IMR-90 (cell line): ENCODE measurements around the gene SDCCAG8. TPM values are rescaled to one million over a fixed set of nuclear protein-coding genes. Genes with fewer than 3 reads are reported as not detected.

ENCODE experiments used
- ATAC-seq: fragments of 200-7000 bp; cut with Tn5 transposase; 2 replicates; pipeline ENCODE4 v1.9.1; 2020; ENCODE audit warnings: low read depth, mild to moderate bottlenecking, moderate library complexity
- BruUV-seq: library from RNA; stranded (reverse); fragments of 400-500 nt; replicated peaks from 2 replicates; lab custom pipeline; 2021; lab: Mats Ljungman, UMichigan
- CTCF ChIA-PET: fragments of 300-600 bp; formaldehyde crosslinking; extraction: SDS; loops from one replicate; lab custom pipeline; 2021; ENCODE audit warnings: antibody characterized with exemption; lab: Yijun Ruan, JAX
- POLR2A ChIA-PET: fragments of 300-600 bp; sonication (Branson Sonifier 250); formaldehyde crosslinking; loops from one replicate; lab custom pipeline; 2022; ENCODE audit warnings: antibody characterized with exemption; ENCODE audit not compliant: unreplicated experiment; lab: Charles Lee
- DNase-seq: peaks from one replicate; pipeline ENCODE4 v3.0.0; 2013
- H2AFZ ChIP-seq: replicated peaks from 2 replicates; pipeline ENCODE3; 2013; ENCODE audit warnings: low read length, mild to moderate bottlenecking; ENCODE audit not compliant: poor library complexity
- H2AK5ac ChIP-seq: 2 replicates; pipeline ENCODE4 v1.6.1; 2013; ENCODE audit warnings: low read depth, low read length, inconsistent platforms
- H2AK9ac ChIP-seq: replicated peaks from 2 replicates; pipeline ENCODE3; 2013; ENCODE audit warnings: mild to moderate bottlenecking, low read depth, low read length, moderate library complexity; ENCODE audit not compliant: poor library complexity
- H2BK120ac ChIP-seq: 2 replicates; pipeline ENCODE4 v1.6.1; 2013; ENCODE audit warnings: low read depth, low read length, inconsistent platforms
- H2BK15ac ChIP-seq: 3 replicates; pipeline ENCODE4 v1.6.1; 2013; ENCODE audit warnings: low read depth, low read length, inconsistent platforms
- H2BK20ac ChIP-seq: 2 replicates; pipeline ENCODE4 v1.6.1; 2013; ENCODE audit warnings: low read depth, mild to moderate bottlenecking, inconsistent platforms, low read length, moderate library complexity
- H2BK5ac ChIP-seq: 2 replicates; pipeline ENCODE4 v1.6.1; 2013; ENCODE audit warnings: mild to moderate bottlenecking, low read depth, low read length, inconsistent platforms; ENCODE audit not compliant: poor library complexity, severe bottlenecking
- H3K14ac ChIP-seq: replicated peaks from 2 replicates; pipeline ENCODE4 v1.6.1; 2013; ENCODE audit warnings: low read depth, low read length, inconsistent platforms
- H3K18ac ChIP-seq: 2 replicates; pipeline ENCODE4 v1.6.1; 2013; ENCODE audit warnings: low read depth, low read length, control low read depth
- H3K23ac ChIP-seq: 2 replicates; pipeline ENCODE4 v1.6.1; 2013; ENCODE audit warnings: low read depth, low read length, inconsistent platforms
- H3K27ac ChIP-seq: 2 replicates; pipeline ENCODE4 v1.5.1; 2013; ENCODE audit warnings: mild to moderate bottlenecking, control low read depth, low read length; ENCODE audit not compliant: insufficient read depth
- H3K27me3 ChIP-seq: 2 replicates; pipeline ENCODE4 v1.6.1; 2013; ENCODE audit warnings: low read length; ENCODE audit not compliant: control insufficient read depth, insufficient read depth
- H3K36me3 ChIP-seq: 2 replicates; pipeline ENCODE4 v1.6.1; 2013; ENCODE audit warnings: low read length, mixed read lengths; ENCODE audit not compliant: control insufficient read depth, insufficient read depth
- H3K4ac ChIP-seq: 2 replicates; pipeline ENCODE4 v1.6.1; 2013; ENCODE audit warnings: low read depth, low read length, inconsistent platforms
- H3K4me1 ChIP-seq: 2 replicates; pipeline ENCODE4 v1.6.1; 2013; ENCODE audit warnings: low read length, mixed read lengths; ENCODE audit not compliant: control insufficient read depth, insufficient read depth
- H3K4me2 ChIP-seq: 2 replicates; pipeline ENCODE4 v1.6.1; 2013; ENCODE audit warnings: low read depth, mild to moderate bottlenecking, control low read depth, low read length, moderate library complexity
- H3K4me3 ChIP-seq: 2 replicates; pipeline ENCODE4 v1.5.1; 2013; ENCODE audit warnings: low read depth, mild to moderate bottlenecking, control low read depth, low read length, moderate library complexity; ENCODE audit not compliant: insufficient read depth
- H3K56ac ChIP-seq: 2 replicates; pipeline ENCODE4 v1.6.1; 2013; ENCODE audit warnings: low read length, inconsistent platforms; ENCODE audit not compliant: insufficient read depth; ENCODE audit errors: extremely low read depth
- H3K79me1 ChIP-seq, 2 experiments: 2 replicates each; pipeline ENCODE4 v1.6.1; 2013; ENCODE audit warnings: low read length in 2 of 2, inconsistent platforms in 1 of 2, low read depth in 1 of 2
- H3K9ac ChIP-seq: 2 replicates; pipeline ENCODE4 v1.6.1; 2013; ENCODE audit warnings: low read depth, low read length, control low read depth
- H3K9me1 ChIP-seq: 2 replicates; pipeline ENCODE4 v1.6.1; 2013; ENCODE audit warnings: low read length, inconsistent platforms; ENCODE audit not compliant: insufficient read depth
- H3K9me3 ChIP-seq: 2 replicates; pipeline ENCODE4 v1.6.1; 2013; ENCODE audit warnings: low read length; ENCODE audit not compliant: control insufficient read depth, insufficient read depth
- H4K20me1 ChIP-seq: 2 replicates; pipeline ENCODE4 v1.6.1; 2013; ENCODE audit warnings: low read length, inconsistent platforms; ENCODE audit not compliant: insufficient read depth
- H4K5ac ChIP-seq: 2 replicates; pipeline ENCODE4 v1.6.1; 2013; ENCODE audit warnings: mild to moderate bottlenecking, low read depth, low read length, control low read depth
- H4K8ac ChIP-seq, 2 experiments: 2 replicates each; pipeline ENCODE4 v1.6.1; 2013; ENCODE audit warnings: low read depth in 2 of 2, low read length in 2 of 2, control low read depth in 1 of 2, inconsistent platforms in 1 of 2
- H4K91ac ChIP-seq: 2 replicates; pipeline ENCODE4 v1.6.1; 2013; ENCODE audit warnings: low read depth, low read length, inconsistent platforms; ENCODE audit not compliant: insufficient read depth
- BHLHE40 ChIP-seq: fragments of 150-350 bp; IDR thresholded peaks from 2 replicates; pipeline ENCODE4 v1.6.1; 2016; ENCODE audit warnings: mild to moderate bottlenecking, low read depth, low read length
- CEBPB ChIP-seq: IDR thresholded peaks from 2 replicates; pipeline ENCODE4 v1.6.1; 2012; ENCODE audit warnings: low read depth, low read length, improper control_type of control experiment
- CHD1 ChIP-seq: IDR thresholded peaks from 2 replicates; pipeline ENCODE4 v1.6.1; 2012; ENCODE audit warnings: low read depth, low read length, improper control_type of control experiment
- FOS ChIP-seq: fragments of 150-350 bp; IDR thresholded peaks from 2 replicates; pipeline ENCODE4 v1.6.1; 2016; ENCODE audit warnings: low read depth, low read length
- MAFK ChIP-seq: IDR thresholded peaks from 2 replicates; pipeline ENCODE4 v1.6.1; 2012; ENCODE audit warnings: low read depth, low read length, improper control_type of control experiment
- MAZ ChIP-seq: IDR thresholded peaks from 2 replicates; pipeline ENCODE4 v1.6.1; 2012; ENCODE audit warnings: low read depth, mild to moderate bottlenecking, low read length, improper control_type of control experiment, moderate library complexity, borderline replicate concordance
- MXI1 ChIP-seq: IDR thresholded peaks from 2 replicates; pipeline ENCODE4 v1.6.1; 2012; ENCODE audit warnings: low read depth, mild to moderate bottlenecking, low read length, moderate library complexity, borderline replicate concordance
- NFE2L2 ChIP-seq: fragments of 150-350 bp; IDR thresholded peaks from 2 replicates; pipeline ENCODE4 v1.6.1; 2016; ENCODE audit warnings: low read depth, mild to moderate bottlenecking, low read length
- POLR2A ChIP-seq: IDR thresholded peaks from 2 replicates; pipeline ENCODE4 v1.6.1; 2012; ENCODE audit warnings: mild to moderate bottlenecking, low read depth, low read length
- RAD21 ChIP-seq: IDR thresholded peaks from 2 replicates; pipeline ENCODE4 v1.6.1; 2012; ENCODE audit warnings: low read length, improper control_type of control experiment
- RCOR1 ChIP-seq: IDR thresholded peaks from 2 replicates; pipeline ENCODE4 v1.6.1; 2012; ENCODE audit warnings: mild to moderate bottlenecking, low read length, improper control_type of control experiment; ENCODE audit not compliant: insufficient replicate concordance
- RFX5 ChIP-seq: IDR thresholded peaks from 2 replicates; pipeline ENCODE4 v1.8.0; 2012; ENCODE audit warnings: low read depth, mild to moderate bottlenecking, low read length, moderate library complexity
- SMC3 ChIP-seq: fragments of 150-350 bp; IDR thresholded peaks from 2 replicates; pipeline ENCODE4 v1.6.1; 2016; ENCODE audit warnings: low read depth, mild to moderate bottlenecking, antibody characterized with exemption, low read length, moderate library complexity
- WGBS, 2 experiments: methylation state at CpG; one replicate each; pipeline versions ENCODE4 v1.1.5 to v1.1.7; 2013; ENCODE audit warnings: missing lambda C conversion rate in 2 of 2; ENCODE audit not compliant: insufficient read length in 1 of 2; ENCODE audit errors: extremely low coverage in 2 of 2; 5-methylcytosine and 5-hydroxymethylcytosine counted together
- dilution Hi-C: fragments of 300-500 bp; cut with HindIII; formaldehyde crosslinking; loops from one replicate; pipeline ENCODE4 v1.14.3; 2018; ENCODE audit warnings: low sequenced_read_pairs; ENCODE audit not compliant: unreplicated experiment
- in situ Hi-C: fragments of 300-500 bp; cut with MboI; formaldehyde crosslinking; loops from 3 replicates; pipeline ENCODE4 v1.14.3; 2019; ENCODE audit warnings: low sequenced_read_pairs, inconsistent platforms, mixed read lengths
- intact Hi-C: fragments of 100-400 bp; cut with micrococcal nuclease; formaldehyde crosslinking; loops from 2 replicates; pipeline ENCODE4 v1.10.0; 2022
- polyA plus RNA-seq, 3 experiments: library from polyadenylated mRNA; depleted of rRNA; stranded (reverse); fragments of >200 nt; gene quantifications; 2 replicates each; pipeline ENCODE4 v1.2.3, GENCODE V29; 2012; ENCODE audit warnings: low replicate concordance in 1 of 3
- total RNA-seq: library from RNA; depleted of rRNA; stranded (reverse); fragments of >200 nt; gene quantifications from 2 replicates; pipeline ENCODE4 v1.2.3, GENCODE V29; 2012
- TF ChIP-seq, protein P1 (sequence below): conservative IDR thresholded peaks from 2 replicates; pipeline ENCODE4 v1.5.1; 2012; ENCODE audit warnings: mild to moderate bottlenecking, low read depth, low read length, improper control_type of control experiment
- TF ChIP-seq, protein P2 (sequence below): fragments of 150-350 bp; IDR thresholded peaks from 2 replicates; pipeline ENCODE4 v1.6.1; 2017; ENCODE audit warnings: mild to moderate bottlenecking, antibody characterized with exemption, low read length, low read depth
- TF ChIP-seq, protein P3 (sequence below): fragments of 150-350 bp; IDR thresholded peaks from 2 replicates; pipeline ENCODE4 v1.6.1; 2016; ENCODE audit warnings: low read depth, mild to moderate bottlenecking, low read length, moderate library complexity, borderline replicate concordance

The SDCCAG8 gene
- total and polyA plus RNA-seq, 2 of the 4 experiments (the other 2 are of a cell fraction), result 25.2 to 46.8 TPM

DNA sequence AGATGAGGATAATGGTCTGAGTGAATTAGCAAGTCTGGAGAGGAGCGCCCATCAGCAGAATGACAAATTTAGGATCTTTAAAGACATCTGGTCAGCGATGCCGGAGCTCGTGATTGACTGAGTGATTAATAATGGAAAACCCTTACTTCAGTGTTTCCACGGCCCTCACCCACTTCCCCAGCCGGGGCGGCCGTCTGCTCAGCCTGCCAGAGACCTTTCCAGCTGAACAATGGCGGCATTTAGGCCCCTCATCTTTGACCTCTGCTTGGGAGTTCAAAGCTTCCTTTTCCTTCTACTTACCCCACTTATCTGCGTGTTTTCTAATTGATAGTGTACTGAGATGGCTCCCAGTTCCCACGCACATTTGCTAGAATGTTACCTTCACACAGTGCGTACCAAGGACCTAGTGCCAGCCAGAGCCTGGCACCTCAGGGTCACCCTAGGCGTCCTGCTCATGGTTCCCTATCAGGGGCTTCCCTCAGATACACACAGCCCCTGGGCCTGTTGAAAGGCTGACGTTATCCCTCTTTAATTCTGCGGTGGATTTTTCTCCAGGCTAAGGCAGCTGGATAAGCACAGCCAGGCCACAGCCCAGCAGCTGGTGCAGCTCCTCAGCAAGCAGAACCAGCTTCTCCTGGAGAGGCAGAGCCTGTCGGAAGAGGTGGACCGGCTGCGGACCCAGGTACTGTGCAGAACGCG, 232.8 kb downstream of the SDCCAG8 start:
- ATAC-seq (no peak), DNase-seq (no peak)
- TF ChIP-seq POLR2A, result no peak
- no peak for TF ChIP-seq MXI1
- no peak for TF ChIP-seq CHD1
- TF ChIP-seq, protein P1, sequence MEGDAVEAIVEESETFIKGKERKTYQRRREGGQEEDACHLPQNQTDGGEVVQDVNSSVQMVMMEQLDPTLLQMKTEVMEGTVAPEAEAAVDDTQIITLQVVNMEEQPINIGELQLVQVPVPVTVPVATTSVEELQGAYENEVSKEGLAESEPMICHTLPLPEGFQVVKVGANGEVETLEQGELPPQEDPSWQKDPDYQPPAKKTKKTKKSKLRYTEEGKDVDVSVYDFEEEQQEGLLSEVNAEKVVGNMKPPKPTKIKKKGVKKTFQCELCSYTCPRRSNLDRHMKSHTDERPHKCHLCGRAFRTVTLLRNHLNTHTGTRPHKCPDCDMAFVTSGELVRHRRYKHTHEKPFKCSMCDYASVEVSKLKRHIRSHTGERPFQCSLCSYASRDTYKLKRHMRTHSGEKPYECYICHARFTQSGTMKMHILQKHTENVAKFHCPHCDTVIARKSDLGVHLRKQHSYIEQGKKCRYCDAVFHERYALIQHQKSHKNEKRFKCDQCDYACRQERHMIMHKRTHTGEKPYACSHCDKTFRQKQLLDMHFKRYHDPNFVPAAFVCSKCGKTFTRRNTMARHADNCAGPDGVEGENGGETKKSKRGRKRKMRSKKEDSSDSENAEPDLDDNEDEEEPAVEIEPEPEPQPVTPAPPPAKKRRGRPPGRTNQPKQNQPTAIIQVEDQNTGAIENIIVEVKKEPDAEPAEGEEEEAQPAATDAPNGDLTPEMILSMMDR, result no peak
- TF ChIP-seq MAFK, result no peak
- TF ChIP-seq SMC3, result no peak
- TF ChIP-seq MAZ, result no peak
- no peak for TF ChIP-seq RAD21
- TF ChIP-seq, protein P2, sequence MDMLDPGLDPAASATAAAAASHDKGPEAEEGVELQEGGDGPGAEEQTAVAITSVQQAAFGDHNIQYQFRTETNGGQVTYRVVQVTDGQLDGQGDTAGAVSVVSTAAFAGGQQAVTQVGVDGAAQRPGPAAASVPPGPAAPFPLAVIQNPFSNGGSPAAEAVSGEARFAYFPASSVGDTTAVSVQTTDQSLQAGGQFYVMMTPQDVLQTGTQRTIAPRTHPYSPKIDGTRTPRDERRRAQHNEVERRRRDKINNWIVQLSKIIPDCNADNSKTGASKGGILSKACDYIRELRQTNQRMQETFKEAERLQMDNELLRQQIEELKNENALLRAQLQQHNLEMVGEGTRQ, result no peak
- TF ChIP-seq, protein P3, sequence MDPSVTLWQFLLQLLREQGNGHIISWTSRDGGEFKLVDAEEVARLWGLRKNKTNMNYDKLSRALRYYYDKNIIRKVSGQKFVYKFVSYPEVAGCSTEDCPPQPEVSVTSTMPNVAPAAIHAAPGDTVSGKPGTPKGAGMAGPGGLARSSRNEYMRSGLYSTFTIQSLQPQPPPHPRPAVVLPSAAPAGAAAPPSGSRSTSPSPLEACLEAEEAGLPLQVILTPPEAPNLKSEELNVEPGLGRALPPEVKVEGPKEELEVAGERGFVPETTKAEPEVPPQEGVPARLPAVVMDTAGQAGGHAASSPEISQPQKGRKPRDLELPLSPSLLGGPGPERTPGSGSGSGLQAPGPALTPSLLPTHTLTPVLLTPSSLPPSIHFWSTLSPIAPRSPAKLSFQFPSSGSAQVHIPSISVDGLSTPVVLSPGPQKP, result no peak
- TF ChIP-seq BHLHE40, result no peak
- no peak for TF ChIP-seq FOS
- no peak for TF ChIP-seq RFX5
- no peak for TF ChIP-seq NFE2L2
- no peak for TF ChIP-seq CEBPB
- TF ChIP-seq RCOR1, result no peak
- WGBS, 2 experiments, result 80% methylated on average over 1 of the region's 20 CpGs; no CpG with 5 or more reads in 1 of the 2 experiments
- BruUV-seq, result no TSS peak
- H3K4me3 ChIP-seq, result no peak overlapping the region
- H4K91ac ChIP-seq, result no peak overlapping the region
- peaks cover 3% of the 10 kb centered on the region; the same call in 1 of the 2 replicates for H3K9me1 ChIP-seq
- H3K9ac ChIP-seq, result no peak overlapping the region
- no peak overlapping the region for H4K5ac ChIP-seq
- H2AFZ ChIP-seq, result no peak overlapping the region
- ChIA-PET CTCF (no interaction called here), POLR2A (no interaction called here)
- no peaks in the 10 kb centered on the region for H3K9me3 ChIP-seq
- H3K27me3 ChIP-seq, result no peaks in the 10 kb centered on the region
- in situ Hi-C loops (loop anchor here (25.0 kb wide), 1 partner anchor 799 kb away; no protein-coding TSS in a partner anchor), dilution Hi-C loops (no loop called here), intact Hi-C loops (no loop called here)
- no peak overlapping the region for H2AK9ac ChIP-seq
- no peak overlapping the region for H3K56ac ChIP-seq
- no peak overlapping the region for H2BK120ac ChIP-seq
- no peak overlapping the region for H3K4ac ChIP-seq
- no peak overlapping the region for H2BK5ac ChIP-seq
- no peak overlapping the region for H3K14ac ChIP-seq
- H3K27ac ChIP-seq, result no peak overlapping the region
- H4K20me1 ChIP-seq, result no peaks in the 10 kb centered on the region
- no peak overlapping the region for H2AK5ac ChIP-seq
- no peak overlapping the region for H3K23ac ChIP-seq
- no peak overlapping the region for H3K4me2 ChIP-seq
- H3K4me1 ChIP-seq, result peaks cover 12% of the 10 kb centered on the region
- H4K8ac ChIP-seq, result no peak overlapping the region
- no peak overlapping the region for H2BK20ac ChIP-seq
- H3K36me3 ChIP-seq, result no peaks in the 10 kb centered on the region; the same call in 1 of the 2 replicates
- H3K18ac ChIP-seq, result no peak overlapping the region
- H3K79me1 ChIP-seq, result peaks cover 0 to 4% of the 10 kb centered on the region in 2 experiments; a peak in 1 of 4 replicates
- H2BK15ac ChIP-seq, result no peak overlapping the region
